K562 (cell line): Measurements from ENCODE around the gene HIVEP3. TPM values are rescaled to one million over a fixed set of nuclear protein-coding genes. Genes with fewer than 3 reads are reported as not detected.

ENCODE experiments used
- ATAC-seq: fragments of 200-7000 bp; cut with Tn5 transposase; 3 replicates; pipeline ENCODE4 v1.9.1; 2020; ENCODE audit warnings: moderate library complexity
- BruUV-seq: library from RNA; stranded (reverse); fragments of 400-500 nt; replicated peaks from 2 replicates; lab custom pipeline; 2021; lab: Mats Ljungman, UMichigan
- CTCF ChIA-PET: fragments of 300-600 bp; formaldehyde crosslinking; extraction: SDS; loops from one replicate; lab custom pipeline; 2021; ENCODE audit warnings: low intra/inter-chr PET ratio; lab: Yijun Ruan, JAX
- POLR2A ChIA-PET: fragments of 300-600, 350-650 bp; sonication (Branson Sonifier 250); formaldehyde crosslinking; extraction: SDS; loops from one replicate; lab custom pipeline; 2021; ENCODE audit warnings: antibody characterized with exemption, inconsistent platforms; lab: Yijun Ruan, JAX
- DNase-seq, 4 experiments: peaks; one replicate each; pipeline versions ENCODE4 v3.0.0 to v3.0.0-alpha.2; 2011 to 2018; ENCODE audit warnings: low spot score in 3 of 4, mixed read lengths in 3 of 4; ENCODE audit errors: extremely low read depth in 1 of 4
- FAIRE-seq: peaks from 2 replicates; lab custom pipeline; 2011; peaks lifted over from hg19 to GRCh38; lab: Jason Lieb, UNC
- H2AFZ ChIP-seq: 2 replicates; pipeline ENCODE4 v1.6.0; 2011; ENCODE audit warnings: low read depth, low read length, control low read depth, inconsistent platforms
- H3K27ac ChIP-seq: fragments of 200-600 bp; 3 replicates; pipeline ENCODE4 v1.8.0; 2011; ENCODE audit warnings: low read depth, mild to moderate bottlenecking, control low read depth, inconsistent platforms, low read length, moderate library complexity, mixed read lengths; ENCODE audit errors: extremely low read depth
- H3K27me3 ChIP-seq, 2 experiments: fragments of 300-600 bp in 1 of 2; 2 replicates in 1 of 2; 3 replicates in 1 of 2; pipeline versions ENCODE4 v1.6.0 to v1.8.0; 2011; ENCODE audit warnings: inconsistent platforms in 2 of 2, low read length in 2 of 2, mild to moderate bottlenecking in 1 of 2, mixed read lengths in 1 of 2, moderate library complexity in 1 of 2; ENCODE audit not compliant: control insufficient read depth in 2 of 2, insufficient read depth in 2 of 2
- H3K36me3 ChIP-seq: fragments of 300-600 bp; 3 replicates; pipeline ENCODE4 v1.8.0; 2011; ENCODE audit warnings: mild to moderate bottlenecking, low read length, inconsistent platforms; ENCODE audit not compliant: control insufficient read depth, insufficient read depth
- H3K4me1 ChIP-seq, 2 experiments: fragments of 200-600 bp in 1 of 2; replicated peaks in 1 of 2; 2 replicates in 1 of 2; 3 replicates in 1 of 2; pipeline versions ENCODE4 v1.5.1 to v1.8.0; 2011; ENCODE audit warnings: inconsistent platforms in 2 of 2, low read length in 2 of 2, mild to moderate bottlenecking in 1 of 2, mixed read lengths in 1 of 2, moderate library complexity in 1 of 2; ENCODE audit not compliant: control insufficient read depth in 2 of 2, insufficient read depth in 2 of 2
- H3K4me2 ChIP-seq: 2 replicates; pipeline ENCODE4 v1.6.1; 2011; ENCODE audit warnings: low read length, control low read depth, inconsistent platforms, mixed read lengths; ENCODE audit not compliant: insufficient read depth
- H3K4me3 ChIP-seq: fragments of 200-600 bp; sonication (generic), shearing (Covaris generic); 2 replicates; pipeline ENCODE4 v1.5.1; 2016; ENCODE audit warnings: control low read depth, inconsistent platforms
- H3K79me2 ChIP-seq: fragments of 200-600 bp; 3 replicates; pipeline ENCODE4 v1.8.0; 2011; ENCODE audit warnings: low read length, inconsistent platforms; ENCODE audit not compliant: control insufficient read depth, insufficient read depth
- H3K9ac ChIP-seq, 2 experiments: 2 replicates each; pipeline versions ENCODE4 v1.6.0 to v1.6.1; 2011; ENCODE audit warnings: low read depth in 2 of 2, low read length in 2 of 2, control low read depth in 1 of 2, inconsistent platforms in 1 of 2, mild to moderate bottlenecking in 1 of 2, mixed read lengths in 1 of 2; ENCODE audit not compliant: insufficient read depth in 1 of 2
- H3K9me1 ChIP-seq: one replicate; pipeline ENCODE4 v1.6.0; 2011; ENCODE audit warnings: inconsistent platforms, mild to moderate bottlenecking, low read length, moderate library complexity; ENCODE audit not compliant: control insufficient read depth, insufficient read depth
- H3K9me3 ChIP-seq: replicated peaks from 2 replicates; pipeline ENCODE4 v1.5.1; 2011; ENCODE audit warnings: low read depth, low read length, inconsistent platforms; ENCODE audit not compliant: control insufficient read depth, insufficient read depth
- H4K20me1 ChIP-seq: replicated peaks from 2 replicates; pipeline ENCODE4 v1.6.1; 2011; ENCODE audit warnings: low read length, inconsistent platforms, mixed read lengths; ENCODE audit not compliant: control insufficient read depth, insufficient read depth
- BRD9 ChIP-seq: fragments of 450-650 bp; IDR thresholded peaks from 2 replicates; pipeline ENCODE4 v1.6.1; 2018; ENCODE audit warnings: low read depth; ENCODE audit not compliant: partially characterized antibody
- CEBPB ChIP-seq: fragments of 450-650 bp; IDR thresholded peaks from 2 replicates; pipeline ENCODE4 v1.6.1; 2016; ENCODE audit warnings: missing genetic modification characterization, missing compliant biosample characterization
- CHD2 ChIP-seq: IDR thresholded peaks from 2 replicates; pipeline ENCODE4 v1.6.1; 2011; ENCODE audit warnings: low read depth, low read length
- FIP1L1 ChIP-seq: fragments of 200-400 bp; formaldehyde crosslinking; IDR thresholded peaks from 2 replicates; pipeline ENCODE4 v1.6.1; 2018; ENCODE audit warnings: mild to moderate bottlenecking, low read depth, low read length; ENCODE audit not compliant: poor library complexity, severe bottlenecking
- IRF1 ChIP-seq: sonication (generic); formaldehyde crosslinking; IDR thresholded peaks from 2 replicates; pipeline ENCODE4 v1.8.0; 2022; ENCODE audit warnings: missing genetic modification reagents, mild to moderate bottlenecking, borderline replicate concordance
- NR3C1 ChIP-seq: sonication (generic); formaldehyde crosslinking; IDR thresholded peaks from 2 replicates; pipeline ENCODE4 v1.8.1; 2022; ENCODE audit warnings: missing genetic modification reagents
- NR4A1 ChIP-seq, 2 experiments: fragments of 250-450 bp in 1 of 2; fragments of 450-650 bp in 1 of 2; sonication (Bioruptor Pico) in 1 of 2; IDR thresholded peaks; 2 replicates each; pipeline versions ENCODE4 v1.4.0 to v1.6.1; 2016 to 2020; ENCODE audit warnings: mild to moderate bottlenecking in 2 of 2, missing compliant biosample characterization in 1 of 2, missing genetic modification characterization in 1 of 2, moderate library complexity in 1 of 2
- PBX2 ChIP-seq, 2 experiments: IDR thresholded peaks in 1 of 2; conservative IDR thresholded peaks in 1 of 2; 2 replicates each; pipeline ENCODE4 v1.6.1; 2016; ENCODE audit warnings: low read depth in 2 of 2, mild to moderate bottlenecking in 1 of 2, missing compliant biosample characterization in 1 of 2, missing genetic modification characterization in 1 of 2, moderate library complexity in 1 of 2
- TAF15 ChIP-seq: fragments of 200-400 bp; formaldehyde crosslinking; IDR thresholded peaks from 2 replicates; pipeline ENCODE4 v1.6.1; 2017; ENCODE audit warnings: mild to moderate bottlenecking, low read depth, low read length, moderate library complexity
- TCF7L2 ChIP-seq: fragments of 150-350 bp; IDR thresholded peaks from 2 replicates; pipeline ENCODE4 v1.6.1; 2016; ENCODE audit warnings: low read depth, mild to moderate bottlenecking, low read length, moderate library complexity
- ZNF583 ChIP-seq: fragments of 250-450 bp; sonication (Bioruptor Pico); IDR thresholded peaks from 2 replicates; pipeline ENCODE4 v1.4.0; 2020
- WGBS: fragments of 100-300 bp; shearing (Covaris generic); methylation state at CpG from one replicate; pipeline ENCODE4 v1.1.6; 2016; ENCODE audit warnings: low coverage, mixed read lengths; ENCODE audit not compliant: insufficient coverage; ENCODE audit errors: missing lambda C conversion rate; 5-methylcytosine and 5-hydroxymethylcytosine counted together
- in situ Hi-C: fragments of 300-500 bp; cut with MboI; formaldehyde crosslinking; loops from 4 replicates; pipeline ENCODE4 v1.15.0; 2018; ENCODE audit warnings: inconsistent platforms, mixed read lengths
- intact Hi-C: fragments of 100-400 bp; cut with micrococcal nuclease; formaldehyde crosslinking; loops from 2 replicates; pipeline ENCODE4 v1.14.2; 2022
- polyA plus RNA-seq, 8 experiments: library from polyadenylated mRNA; depleted of rRNA in 4 of 8; stranded (reverse) in 5 of 8; unstranded in 3 of 8; fragments of >200 nt; fragmentation: Nextera tagmentation in 2 of 8; fragmentation: Illumina TruSeq in 1 of 8; extraction: Ambion mirVana in 2 of 8; extraction: Trizol in 1 of 8; gene quantifications; 2 replicates each; pipeline versions ENCODE4 v1.2.1 to v1.2.3, GENCODE V29; 2011 to 2014; ENCODE audit warnings: inconsistent platforms in 1 of 8, missing spikeins in 1 of 8
- total RNA-seq, 7 experiments: library from RNA; depleted of rRNA in 6 of 7; stranded (reverse); fragments of >200 nt in 6 of 7; fragmentation: Illumina TruSeq in 2 of 7; extraction: Trizol in 2 of 7; gene quantifications; 2 replicates each; pipeline versions ENCODE4 v1.2.1 to v1.2.3, GENCODE V29; 2011 to 2021; ENCODE audit warnings: low replicate concordance in 1 of 7
- TF ChIP-seq, protein P1 (sequence below): fragments of 200-800 bp; sonication (Bioruptor generic); IDR thresholded peaks from 2 replicates; pipeline ENCODE4 v1.6.1; 2017; ENCODE audit warnings: missing genetic modification characterization, missing compliant biosample characterization

Gene HIVEP3
- total and polyA plus RNA-seq, 9 of the 15 experiments (the other 6 are each of a cell fraction or from before 2014, with no cell fraction given): 0.09 to 0.58 (median 0.34) TPM; not detected in 1

GRCh38 chr1:41682149-41682548 is 236.6 kb downstream of the HIVEP3 start:
- in situ Hi-C loops: no loop called here
- DNase-seq (no peak), FAIRE-seq (no peak), ATAC-seq (no peak)
- Histone ChIP-seq H3K27me3 (peaks cover 0 to 29% of the 10 kb centered on the region in 2 experiments; a peak in 3 of 5 replicates), H3K4me3 (no peak overlapping the region), H3K36me3 (no peaks in the 10 kb centered on the region), H3K9me3 (no peaks in the 10 kb centered on the region), H3K27ac (no peak overlapping the region), H3K9ac (no peak overlapping the region), H3K4me2 (no peak overlapping the region), H3K79me2 (no peaks in the 10 kb centered on the region), H2AFZ (no peak overlapping the region), H3K4me1 (peaks cover 5 to 9% of the 10 kb centered on the region in 2 experiments; a peak in 4 of 5 replicates), H3K9me1 (peaks cover 3% of the 10 kb centered on the region), H4K20me1 (no peaks in the 10 kb centered on the region)
- ChIA-PET CTCF (no interaction called here), POLR2A (interaction anchor here (0.6 to 1.2 kb wide), 3 partner anchors 10 to 1361 kb away, joined by 3 to 6 read pairs (median 3); no protein-coding TSS in a partner anchor)
- intact Hi-C loops: no loop called here
- 14% methylated on average over 5 of the region's 5 CpGs for WGBS
- TF ChIP-seq FIP1L1: no peak
- TF ChIP-seq NR4A1 (CRISPR knock-in tag; IDR thresholded peaks at IDR 0.05): no peak
- TF ChIP-seq NR4A1 (tag; IDR thresholded peaks at IDR 0.05): no peak
- no peak for TF ChIP-seq TAF15
- no peak for TF ChIP-seq TCF7L2
- no peak for TF ChIP-seq ZNF583 (CRISPR knock-in tag)
- TF ChIP-seq CHD2: no peak
- no peak for TF ChIP-seq PBX2 (CRISPR knock-in tag; IDR thresholded peaks at IDR 0.05; ENCODE audit: low read depth)
- no peak for TF ChIP-seq PBX2 (tag; conservative IDR thresholded peaks at IDR 0.05; ENCODE audit: low read depth)
- TF ChIP-seq CEBPB (tag): no peak
- no peak for TF ChIP-seq IRF1 (CRISPR knock-in tag)
- no peak for TF ChIP-seq BRD9
- TF ChIP-seq, protein P1, sequence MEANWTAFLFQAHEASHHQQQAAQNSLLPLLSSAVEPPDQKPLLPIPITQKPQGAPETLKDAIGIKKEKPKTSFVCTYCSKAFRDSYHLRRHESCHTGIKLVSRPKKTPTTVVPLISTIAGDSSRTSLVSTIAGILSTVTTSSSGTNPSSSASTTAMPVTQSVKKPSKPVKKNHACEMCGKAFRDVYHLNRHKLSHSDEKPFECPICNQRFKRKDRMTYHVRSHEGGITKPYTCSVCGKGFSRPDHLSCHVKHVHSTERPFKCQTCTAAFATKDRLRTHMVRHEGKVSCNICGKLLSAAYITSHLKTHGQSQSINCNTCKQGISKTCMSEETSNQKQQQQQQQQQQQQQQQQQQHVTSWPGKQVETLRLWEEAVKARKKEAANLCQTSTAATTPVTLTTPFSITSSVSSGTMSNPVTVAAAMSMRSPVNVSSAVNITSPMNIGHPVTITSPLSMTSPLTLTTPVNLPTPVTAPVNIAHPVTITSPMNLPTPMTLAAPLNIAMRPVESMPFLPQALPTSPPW: no peak
- TF ChIP-seq NR3C1 (CRISPR knock-in tag): no peak
- BruUV-seq: no TSS peak
